K562 (cell line): ENCODE results near the gene VSIG10L2.

Experiments used
- CTCF ChIP-seq, 3 experiments: IDR thresholded peaks in 2 of 3; conservative IDR thresholded peaks in 1 of 3; 2 replicates each; pipeline ENCODE4 v1.5.1; 2011 to 2012; ENCODE audit warnings: low read length in 3 of 3, mild to moderate bottlenecking in 3 of 3, control low read depth in 2 of 3, improper control_type of control experiment in 1 of 3, inconsistent platforms in 1 of 3, low read depth in 1 of 3, mixed read lengths in 1 of 3, moderate library complexity in 1 of 3; ENCODE audit not compliant: insufficient read depth in 2 of 3
- HBP1 ChIP-seq: fragments of 450-650 bp; formaldehyde crosslinking; IDR thresholded peaks from 2 replicates; pipeline ENCODE4 v1.4.0; 2022; ENCODE audit warnings: missing genetic modification characterization
- HMG20A ChIP-seq: fragments of 450-650 bp; formaldehyde crosslinking; conservative IDR thresholded peaks from 2 replicates; pipeline ENCODE4 v1.4.0; 2020; ENCODE audit warnings: mild to moderate bottlenecking, mixed read lengths
- HMG20B ChIP-seq: fragments of 250-450 bp; sonication (Bioruptor Pico); IDR thresholded peaks from 2 replicates; pipeline ENCODE4 v1.5.0; 2021; ENCODE audit warnings: mild to moderate bottlenecking
- KDM1A ChIP-seq, 2 experiments: fragments of 450-650 bp; IDR thresholded peaks; 2 replicates each; pipeline ENCODE4 v1.6.1; 2016; ENCODE audit warnings: mild to moderate bottlenecking in 2 of 2
- NELFE ChIP-seq: IDR thresholded peaks from 2 replicates; pipeline ENCODE4 v1.6.1; 2011; ENCODE audit warnings: mild to moderate bottlenecking; ENCODE audit not compliant: insufficient read depth, insufficient read length
- NFYB ChIP-seq: IDR thresholded peaks from 2 replicates; pipeline ENCODE4 v1.6.1; 2011; ENCODE audit warnings: mild to moderate bottlenecking, moderate library complexity; ENCODE audit not compliant: insufficient read length; ENCODE audit errors: extremely low read depth
- TBL1XR1 ChIP-seq, 2 experiments: IDR thresholded peaks; 2 replicates each; pipeline ENCODE4 v1.6.1; 2012; ENCODE audit warnings: improper control_type of control experiment in 2 of 2, low read length in 2 of 2, mild to moderate bottlenecking in 1 of 2
- TEAD4 ChIP-seq, 2 experiments: sonication (generic) in 1 of 2; formaldehyde crosslinking in 1 of 2; IDR thresholded peaks; 2 replicates each; pipeline versions ENCODE4 v1.6.1 to v1.8.0; 2012 to 2022; ENCODE audit warnings: borderline replicate concordance in 1 of 2, inconsistent platforms in 1 of 2, low read length in 1 of 2, mild to moderate bottlenecking in 1 of 2, missing genetic modification reagents in 1 of 2
- ZNF717 ChIP-seq: fragments of 250-450 bp; sonication (Bioruptor Pico); IDR thresholded peaks from 2 replicates; pipeline ENCODE4 v1.5.0; 2021

- no peak for TF ChIP-seq TEAD4 (IDR thresholded peaks at IDR 0.05; ENCODE audit: low read length)
- TF ChIP-seq TEAD4 (CRISPR knock-in tag; IDR thresholded peaks at IDR 0.05; ENCODE audit: borderline replicate concordance): no peak
- no peak for TF ChIP-seq TBL1XR1 (IDR thresholded peaks at IDR 0.05; ENCODE audit: low read length in 2 of 2)
- no peak for TF ChIP-seq KDM1A (IDR thresholded peaks at IDR 0.05)
- TF ChIP-seq ZNF717 (CRISPR knock-in tag): no peak
- TF ChIP-seq HBP1 (CRISPR knock-in tag): no peak
- no peak for TF ChIP-seq CTCF (IDR thresholded peaks at IDR 0.05 in 2 of 3, conservative IDR thresholded peaks at IDR 0.05 in 1 of 3; ENCODE audit: insufficient read depth in 2 of 3, low read depth in 1 of 3, low read length in 3 of 3)
- no peak for TF ChIP-seq HMG20B (CRISPR knock-in tag)
- no peak for TF ChIP-seq NELFE
- no peak for TF ChIP-seq NFYB
- TF ChIP-seq HMG20A (CRISPR knock-in tag): no peak
Measured at GRCh38 chr11:125925247-125925740, 20.6 kb upstream of the VSIG10L2 start.
